SU-DHL-6 (cell line): ENCODE results near the gene PPP1R14C.

Experiments
- H2AFZ ChIP-seq: fragments of 200-600 bp; sonication (generic); 2 replicates; pipeline ENCODE4 v1.6.1; 2014; ENCODE audit warnings: low read depth, mild to moderate bottlenecking, moderate library complexity, mixed read lengths, antibody characterized with exemption, low read length; ENCODE audit not compliant: severe bottlenecking
- H3F3A ChIP-seq: fragments of 200-600 bp; shearing (Covaris generic); 2 replicates; pipeline ENCODE4 v1.6.0; 2016; ENCODE audit warnings: antibody characterized with exemption, mild to moderate bottlenecking; ENCODE audit not compliant: insufficient read depth
- H3K27ac ChIP-seq: fragments of 200-600 bp; sonication (generic); 2 replicates; pipeline ENCODE4 v1.5.1; 2016; ENCODE audit warnings: low read depth, mild to moderate bottlenecking, low read length, moderate library complexity, mixed read lengths
- H3K27me3 ChIP-seq: fragments of 200-600 bp; sonication (generic), shearing (Covaris generic); 2 replicates; pipeline ENCODE4 v1.6.0; 2014; ENCODE audit warnings: mild to moderate bottlenecking, low read length
- H3K36me3 ChIP-seq: fragments of 200-600 bp; sonication (generic); 2 replicates; pipeline ENCODE4 v1.6.1; 2014; ENCODE audit warnings: mild to moderate bottlenecking, low read length, mixed read lengths
- H3K4me2 ChIP-seq: fragments of 300-600, 200-600 bp; shearing (Covaris generic), sonication (generic); 2 replicates; pipeline ENCODE4 v1.6.0; 2014; ENCODE audit warnings: low read length, low read depth, mild to moderate bottlenecking; ENCODE audit not compliant: poor library complexity, severe bottlenecking
- H3K4me3 ChIP-seq: fragments of 200-600 bp; sonication (generic); 2 replicates; pipeline ENCODE4 v1.5.1; 2014; ENCODE audit warnings: antibody characterized with exemption, low read length, mild to moderate bottlenecking, mixed read lengths; ENCODE audit not compliant: insufficient read depth, poor library complexity, severe bottlenecking
- H3K79me2 ChIP-seq: fragments of 200-600 bp; sonication (generic); 2 replicates; pipeline ENCODE4 v1.6.1; 2014; ENCODE audit warnings: mild to moderate bottlenecking, low read length, moderate library complexity; ENCODE audit not compliant: insufficient read depth
- H3K9ac ChIP-seq: fragments of 200-600 bp; sonication (generic); 2 replicates; pipeline ENCODE4 v1.7.0; 2014; ENCODE audit warnings: mild to moderate bottlenecking, low read length
- H3K9me2 ChIP-seq: fragments of 200-600 bp; sonication (generic); replicated peaks from 2 replicates; pipeline ENCODE4 v1.6.1; 2014; ENCODE audit warnings: low read length; ENCODE audit not compliant: insufficient read depth
- H3K9me3 ChIP-seq: fragments of 200-600 bp; sonication (generic); 2 replicates; pipeline ENCODE4 v1.6.1; 2014; ENCODE audit warnings: low read length, mixed read lengths; ENCODE audit not compliant: insufficient read depth
- H4K20me1 ChIP-seq: fragments of 200-600 bp; sonication (generic); 2 replicates; pipeline ENCODE4 v1.6.1; 2014; ENCODE audit warnings: low read depth, mild to moderate bottlenecking, antibody characterized with exemption, low read length, moderate library complexity, mixed read lengths
- EZH2phosphoT487 ChIP-seq: fragments of 200-600 bp; sonication (generic), shearing (Covaris generic); conservative IDR thresholded peaks from 2 replicates; pipeline ENCODE4 v1.6.1; 2018; ENCODE audit warnings: mild to moderate bottlenecking, antibody characterized with exemption, low read length, moderate library complexity, mixed read lengths
- TF ChIP-seq, protein P1 (sequence below): fragments of 200-600 bp; sonication (generic); IDR thresholded peaks from one replicate; pipeline ENCODE4 v1.5.1; 2017; ENCODE audit warnings: antibody characterized with exemption, mild to moderate bottlenecking, low read length, moderate library complexity; ENCODE audit not compliant: insufficient read depth, poor library complexity, severe bottlenecking

Gene PPP1R14C

DNA sequence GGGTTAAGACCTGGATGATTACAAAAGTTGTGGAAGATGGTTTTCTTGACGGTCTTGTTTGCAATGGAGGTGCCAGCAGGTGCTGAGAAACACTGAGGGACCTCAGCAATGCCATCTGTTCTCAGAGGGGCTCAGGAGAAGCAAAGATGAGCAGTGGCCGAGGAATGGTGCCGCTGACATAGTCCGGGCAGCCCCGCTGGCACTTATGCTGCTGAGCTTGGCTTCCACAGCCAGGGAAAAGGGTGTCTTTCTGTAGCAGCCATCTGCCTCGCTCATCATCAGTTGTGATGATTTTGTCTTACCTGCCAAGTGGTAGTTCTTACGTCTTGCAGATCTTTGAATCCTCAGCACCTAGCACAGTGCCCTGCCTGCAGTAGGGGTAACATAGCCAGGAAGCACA is 55.7 kb downstream of the PPP1R14C start:
- no peaks in the 10 kb centered on the region for H3K9me2 ChIP-seq
- no peaks in the 10 kb centered on the region for H3K79me2 ChIP-seq

GRCh38 chr6:150199241-150199640 is 56.4 kb downstream of the PPP1R14C start:
- Histone ChIP-seq H3K4me2 (no peak overlapping the region), H3K36me3 (no peaks in the 10 kb centered on the region), H3K27me3 (no peaks in the 10 kb centered on the region), H3K9me2 (no peaks in the 10 kb centered on the region), H4K20me1 (no peaks in the 10 kb centered on the region), H3F3A (no peaks in the 10 kb centered on the region), H3K79me2 (no peaks in the 10 kb centered on the region), H2AFZ (no peak overlapping the region), H3K9me3 (no peaks in the 10 kb centered on the region), H3K27ac (no peak overlapping the region), H3K9ac (no peak overlapping the region), H3K4me3 (no peak overlapping the region)
- TF ChIP-seq, protein P1, sequence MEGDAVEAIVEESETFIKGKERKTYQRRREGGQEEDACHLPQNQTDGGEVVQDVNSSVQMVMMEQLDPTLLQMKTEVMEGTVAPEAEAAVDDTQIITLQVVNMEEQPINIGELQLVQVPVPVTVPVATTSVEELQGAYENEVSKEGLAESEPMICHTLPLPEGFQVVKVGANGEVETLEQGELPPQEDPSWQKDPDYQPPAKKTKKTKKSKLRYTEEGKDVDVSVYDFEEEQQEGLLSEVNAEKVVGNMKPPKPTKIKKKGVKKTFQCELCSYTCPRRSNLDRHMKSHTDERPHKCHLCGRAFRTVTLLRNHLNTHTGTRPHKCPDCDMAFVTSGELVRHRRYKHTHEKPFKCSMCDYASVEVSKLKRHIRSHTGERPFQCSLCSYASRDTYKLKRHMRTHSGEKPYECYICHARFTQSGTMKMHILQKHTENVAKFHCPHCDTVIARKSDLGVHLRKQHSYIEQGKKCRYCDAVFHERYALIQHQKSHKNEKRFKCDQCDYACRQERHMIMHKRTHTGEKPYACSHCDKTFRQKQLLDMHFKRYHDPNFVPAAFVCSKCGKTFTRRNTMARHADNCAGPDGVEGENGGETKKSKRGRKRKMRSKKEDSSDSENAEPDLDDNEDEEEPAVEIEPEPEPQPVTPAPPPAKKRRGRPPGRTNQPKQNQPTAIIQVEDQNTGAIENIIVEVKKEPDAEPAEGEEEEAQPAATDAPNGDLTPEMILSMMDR: no peak
- TF ChIP-seq EZH2phosphoT487: no peak

More for the DNA sequence above, 55.7 kb downstream of the PPP1R14C start:
- Histone ChIP-seq H3K4me3 (no peak overlapping the region), H4K20me1 (no peaks in the 10 kb centered on the region), H3K36me3 (no peaks in the 10 kb centered on the region), H3K4me2 (no peak overlapping the region), H3F3A (no peaks in the 10 kb centered on the region), H3K9me3 (no peaks in the 10 kb centered on the region), H2AFZ (no peak overlapping the region), H3K27ac (no peak overlapping the region), H3K9ac (no peak overlapping the region), H3K27me3 (no peaks in the 10 kb centered on the region)
- no peak for TF ChIP-seq EZH2phosphoT487
- TF ChIP-seq, protein P1: no peak

- Histone ChIP-seq H3K4me3 (no peak overlapping the region), H3K36me3 (no peaks in the 10 kb centered on the region), H3F3A (no peaks in the 10 kb centered on the region), H3K4me2 (no peak overlapping the region), H3K9ac (no peak overlapping the region), H4K20me1 (no peaks in the 10 kb centered on the region), H3K9me2 (no peaks in the 10 kb centered on the region), H3K27ac (no peak overlapping the region), H3K9me3 (no peaks in the 10 kb centered on the region), H3K79me2 (no peaks in the 10 kb centered on the region), H3K27me3 (no peaks in the 10 kb centered on the region), H2AFZ (no peak overlapping the region)
- TF ChIP-seq EZH2phosphoT487: no peak
- TF ChIP-seq, protein P1: no peak
These were observed 57.7 kb downstream of the PPP1R14C start for GRCh38 chr6:150200428-150201100.
